GM12874 (cell line): ENCODE results near the gene HIVEP3.

Source experiments
- TF ChIP-seq, protein P1 (sequence below): IDR thresholded peaks from 2 replicates; pipeline ENCODE4 v1.5.1; 2011; ENCODE audit warnings: low read depth, mild to moderate bottlenecking, control low read depth, low read length, moderate library complexity; ENCODE audit not compliant: insufficient read depth

HIVEP3 gene

DNA sequence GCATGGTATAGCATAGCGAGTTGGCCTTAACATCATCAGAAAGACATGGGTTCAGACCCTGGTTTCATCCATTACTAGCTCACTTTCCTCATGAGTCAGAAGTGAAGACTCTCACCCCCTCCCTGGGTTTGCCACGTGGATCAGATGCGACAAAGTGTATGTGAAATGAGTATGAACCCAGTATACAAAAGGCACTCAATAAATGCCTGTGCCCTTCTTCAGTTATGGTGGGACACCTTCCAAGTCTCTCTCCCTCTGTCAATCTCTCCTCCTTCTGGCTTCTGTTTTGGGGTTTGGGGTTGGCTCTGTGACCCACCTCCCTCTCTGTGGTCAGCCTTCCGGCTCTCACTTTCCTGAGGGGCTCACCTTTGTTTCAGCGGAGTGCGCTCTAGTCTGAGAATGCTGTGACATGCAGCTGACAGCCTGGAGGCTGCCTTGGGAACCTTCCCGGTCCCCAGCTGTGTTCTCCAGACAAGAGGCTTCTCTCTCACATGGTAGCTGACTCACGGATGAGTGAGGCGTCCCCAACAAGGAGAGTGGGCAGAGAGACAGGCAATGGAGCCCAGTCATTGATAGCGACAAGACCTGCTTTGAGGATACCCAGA lies 279.3 kb downstream of the HIVEP3 start:
- TF ChIP-seq, protein P1, sequence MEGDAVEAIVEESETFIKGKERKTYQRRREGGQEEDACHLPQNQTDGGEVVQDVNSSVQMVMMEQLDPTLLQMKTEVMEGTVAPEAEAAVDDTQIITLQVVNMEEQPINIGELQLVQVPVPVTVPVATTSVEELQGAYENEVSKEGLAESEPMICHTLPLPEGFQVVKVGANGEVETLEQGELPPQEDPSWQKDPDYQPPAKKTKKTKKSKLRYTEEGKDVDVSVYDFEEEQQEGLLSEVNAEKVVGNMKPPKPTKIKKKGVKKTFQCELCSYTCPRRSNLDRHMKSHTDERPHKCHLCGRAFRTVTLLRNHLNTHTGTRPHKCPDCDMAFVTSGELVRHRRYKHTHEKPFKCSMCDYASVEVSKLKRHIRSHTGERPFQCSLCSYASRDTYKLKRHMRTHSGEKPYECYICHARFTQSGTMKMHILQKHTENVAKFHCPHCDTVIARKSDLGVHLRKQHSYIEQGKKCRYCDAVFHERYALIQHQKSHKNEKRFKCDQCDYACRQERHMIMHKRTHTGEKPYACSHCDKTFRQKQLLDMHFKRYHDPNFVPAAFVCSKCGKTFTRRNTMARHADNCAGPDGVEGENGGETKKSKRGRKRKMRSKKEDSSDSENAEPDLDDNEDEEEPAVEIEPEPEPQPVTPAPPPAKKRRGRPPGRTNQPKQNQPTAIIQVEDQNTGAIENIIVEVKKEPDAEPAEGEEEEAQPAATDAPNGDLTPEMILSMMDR, result no peak

DNA sequence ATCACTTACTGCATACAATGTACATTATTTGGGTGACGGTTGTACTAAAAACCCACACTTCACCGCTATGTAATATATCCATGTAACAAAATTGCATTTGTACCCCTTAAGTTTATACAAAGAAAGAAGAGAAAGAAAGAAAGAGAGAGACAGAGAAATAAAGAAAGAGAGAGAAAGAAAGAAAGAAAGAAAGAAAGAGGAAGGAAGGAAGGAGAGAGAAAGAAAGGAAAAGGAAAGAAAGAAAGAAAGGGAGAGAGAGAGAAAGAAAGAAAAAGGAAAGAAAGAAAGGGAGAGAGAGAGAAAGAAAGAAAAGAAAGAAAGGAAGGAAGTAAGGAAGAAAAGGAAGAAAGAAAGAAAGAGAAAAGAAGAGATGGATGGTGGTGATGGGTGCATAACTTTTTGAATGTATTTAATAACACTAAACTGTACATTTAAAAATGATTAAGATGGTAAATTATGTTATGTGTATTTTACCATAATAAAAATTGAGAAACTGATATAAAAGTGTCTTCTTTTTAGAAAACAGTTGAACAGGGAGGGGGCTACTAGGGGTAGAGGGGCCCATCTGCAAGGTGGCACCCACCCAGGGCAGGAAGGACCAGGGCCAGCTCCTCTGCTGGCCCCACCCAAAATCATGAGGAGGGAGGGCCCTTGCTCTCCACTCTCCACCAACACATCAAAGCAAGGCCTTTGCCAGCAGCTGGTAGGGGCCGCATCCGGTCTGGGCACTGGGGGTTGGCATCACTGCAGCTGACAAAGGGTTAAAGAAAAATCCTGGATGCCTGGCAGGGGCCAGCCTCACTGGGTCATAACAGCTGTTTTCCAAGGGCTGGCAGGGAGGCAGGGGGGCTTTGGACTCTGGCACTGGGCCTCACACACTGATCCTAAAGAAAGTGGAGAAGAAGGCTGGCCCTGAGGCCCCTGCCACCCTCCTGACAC lies 280.4 kb downstream of the HIVEP3 start:
- TF ChIP-seq, protein P1, result no peak

DNA sequence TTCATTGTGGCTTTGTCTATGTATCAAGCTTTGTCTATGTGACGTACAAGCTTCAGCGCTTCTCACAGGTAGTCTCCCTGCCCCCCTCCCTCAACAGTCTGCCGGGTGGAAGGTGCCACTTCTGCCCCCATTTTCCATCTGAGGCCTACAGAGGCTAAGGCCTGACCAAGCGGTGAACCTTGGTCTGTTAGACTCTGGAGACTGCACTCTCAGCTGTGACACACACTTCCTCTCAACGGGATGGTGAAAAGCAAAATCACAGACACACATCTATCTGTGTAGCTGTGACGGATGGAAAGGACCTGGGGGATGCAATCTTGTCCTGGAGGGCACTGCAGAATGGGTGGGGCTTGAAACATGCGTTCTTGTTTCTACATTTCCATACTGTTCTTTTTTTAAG lies 281.4 kb downstream of the HIVEP3 start:
- TF ChIP-seq, protein P1, result no peak

DNA sequence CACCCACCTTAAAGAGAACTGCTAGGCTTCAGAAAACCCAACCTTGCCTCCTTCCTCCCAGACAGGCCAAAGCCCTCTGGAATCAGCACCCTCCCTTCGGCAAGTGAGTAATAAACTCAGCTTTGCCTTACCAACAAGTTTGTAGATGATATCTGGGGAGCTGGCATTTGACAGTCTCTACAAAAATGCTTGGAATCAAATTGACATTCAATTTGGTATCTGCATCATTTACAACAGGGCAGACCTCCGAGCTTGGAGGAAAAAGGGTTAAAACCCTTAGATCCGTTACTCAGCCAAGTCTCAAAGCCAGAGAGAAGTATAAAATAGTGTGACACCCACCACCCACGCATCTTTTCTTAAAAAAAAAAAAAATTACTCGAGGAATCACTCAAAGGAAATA lies 285.0 kb downstream of the HIVEP3 start:
- TF ChIP-seq, protein P1, result no peak

DNA sequence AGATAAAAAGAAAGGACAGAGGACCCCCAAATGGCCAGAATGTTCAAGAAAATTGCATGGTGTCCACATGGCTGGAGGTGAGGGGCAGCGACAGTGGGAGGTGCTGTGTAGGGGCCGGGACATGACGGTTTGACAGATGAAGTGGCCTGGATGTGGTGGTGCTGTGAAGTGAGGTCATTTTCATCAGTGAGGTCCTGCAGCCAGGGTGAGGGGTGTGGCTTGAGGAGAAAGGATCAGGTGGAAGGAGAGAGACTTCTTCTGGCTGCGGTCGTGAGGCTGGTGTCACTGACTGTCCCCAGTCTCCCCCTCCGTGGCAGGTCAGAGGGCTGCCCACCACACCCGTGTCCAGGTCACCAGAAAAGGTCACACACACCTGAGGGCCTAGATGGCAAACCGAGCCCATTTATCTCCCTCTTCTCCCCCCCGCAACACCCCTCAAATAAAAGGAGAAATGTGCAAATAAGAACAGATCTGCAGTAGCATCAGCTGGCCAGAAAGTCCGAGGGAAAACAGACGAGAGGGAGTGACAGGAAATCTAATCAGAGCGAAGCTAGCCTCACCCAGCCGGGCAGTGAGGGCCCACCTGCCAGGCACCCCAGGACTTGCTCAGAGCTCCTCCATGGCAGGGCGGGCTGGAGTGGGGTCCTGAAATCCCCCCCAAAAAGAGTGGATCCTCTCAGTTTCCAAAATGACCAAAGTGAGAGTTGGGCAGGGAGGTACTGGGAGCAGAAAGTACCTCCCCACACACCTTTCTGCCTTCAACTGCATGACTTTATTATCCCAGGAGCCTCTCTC lies 285.7 kb downstream of the HIVEP3 start:
- TF ChIP-seq, protein P1, result no peak

DNA sequence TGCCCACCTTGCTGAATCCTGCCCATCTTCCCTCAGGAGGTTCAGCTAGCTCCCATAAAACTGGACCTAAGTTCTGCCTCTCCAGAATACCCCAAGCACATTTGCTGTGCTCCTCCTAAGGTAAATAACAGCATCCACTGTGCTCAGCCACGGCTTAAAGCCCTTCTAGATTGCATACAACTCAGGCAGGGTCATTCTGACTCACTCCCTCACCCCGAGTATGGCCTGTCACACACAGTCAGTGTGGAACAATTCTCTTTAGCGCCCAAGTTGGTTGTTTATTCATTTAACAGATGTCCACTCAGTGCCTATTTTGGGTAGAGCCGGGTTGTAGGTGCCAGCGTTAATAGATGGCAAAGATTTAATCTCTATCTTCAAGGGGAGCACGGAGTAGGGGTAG lies 286.8 kb downstream of the HIVEP3 start:
- TF ChIP-seq, protein P1, result no peak

DNA sequence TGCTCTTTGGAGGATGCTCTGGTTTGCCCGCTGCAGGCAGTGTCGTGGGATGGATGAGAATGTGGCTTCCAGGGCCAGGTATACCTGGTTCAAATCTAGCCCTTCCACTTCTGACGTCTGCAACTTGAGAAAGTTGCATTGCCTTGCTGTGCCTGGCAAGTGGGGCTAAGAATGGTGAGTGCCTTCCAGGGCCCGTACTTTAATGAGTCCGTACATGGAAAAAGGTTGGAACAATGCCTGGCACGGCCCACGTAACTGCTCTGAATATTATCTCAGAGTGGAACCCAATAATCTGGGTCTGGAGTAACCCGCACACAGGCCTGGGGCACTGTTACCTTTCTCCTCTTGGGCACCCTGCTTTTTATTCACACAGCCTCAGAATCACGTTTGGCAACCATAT lies 287.6 kb downstream of the HIVEP3 start:
- TF ChIP-seq, protein P1, result no peak
